H9 (cell line): ENCODE measurements around the gene MTNR1A. TPM values are rescaled to one million over a fixed set of nuclear protein-coding genes. Genes with fewer than 3 reads are reported as not detected.

Experiments
- DNase-seq: peaks from one replicate; pipeline ENCODE4 v3.0.0-alpha.2; 2017
- H2AFZ ChIP-seq: one replicate; pipeline ENCODE4 v1.6.1; 2013; ENCODE audit warnings: mild to moderate bottlenecking, low read length, control low read depth, moderate library complexity
- H2AK5ac ChIP-seq: 2 replicates; pipeline ENCODE4 v1.6.1; 2013; ENCODE audit warnings: low read length, control low read depth, mixed read lengths; ENCODE audit not compliant: insufficient read length
- H2BK120ac ChIP-seq: one replicate; pipeline ENCODE4 v1.6.1; 2013; ENCODE audit warnings: low read depth, mild to moderate bottlenecking, low read length, control low read depth, inconsistent platforms; ENCODE audit not compliant: poor library complexity, severe bottlenecking
- H2BK12ac ChIP-seq: 2 replicates; pipeline ENCODE4 v1.6.1; 2013; ENCODE audit warnings: low read length, control low read depth, mixed read lengths, low read depth; ENCODE audit not compliant: insufficient read length
- H2BK15ac ChIP-seq: 2 replicates; pipeline ENCODE4 v1.6.1; 2013; ENCODE audit warnings: low read depth, low read length, control low read depth
- H2BK20ac ChIP-seq: one replicate; pipeline ENCODE4 v1.6.1; 2013; ENCODE audit warnings: low read depth, mild to moderate bottlenecking, low read length, control low read depth, inconsistent platforms; ENCODE audit not compliant: poor library complexity, severe bottlenecking
- H2BK5ac ChIP-seq: 2 replicates; pipeline ENCODE4 v1.6.1; 2013; ENCODE audit warnings: low read length, control low read depth, mixed read lengths; ENCODE audit not compliant: insufficient read length
- H3K14ac ChIP-seq: 2 replicates; pipeline ENCODE4 v1.6.1; 2013; ENCODE audit warnings: low read length, control low read depth; ENCODE audit not compliant: insufficient read depth
- H3K18ac ChIP-seq: 2 replicates; pipeline ENCODE4 v1.6.1; 2013; ENCODE audit warnings: low read depth, mild to moderate bottlenecking, mixed read lengths, low read length, control low read depth; ENCODE audit not compliant: insufficient read length
- H3K23ac ChIP-seq: 2 replicates; pipeline ENCODE4 v1.6.1; 2013; ENCODE audit warnings: low read length, control low read depth, mixed read lengths, low read depth; ENCODE audit not compliant: insufficient read length
- H3K23me2 ChIP-seq: 2 replicates; pipeline ENCODE4 v1.6.1; 2013; ENCODE audit warnings: low read depth, mild to moderate bottlenecking, mixed read lengths, low read length, control low read depth; ENCODE audit not compliant: insufficient read length, poor library complexity, severe bottlenecking
- H3K27ac ChIP-seq: 2 replicates; pipeline ENCODE4 v1.5.1; 2013; ENCODE audit warnings: low read length, control low read depth, mixed read lengths, low read depth; ENCODE audit not compliant: insufficient read length
- H3K27me3 ChIP-seq: 2 replicates; pipeline ENCODE4 v1.6.1; 2013; ENCODE audit warnings: low read length, control low read depth, inconsistent platforms; ENCODE audit not compliant: insufficient read depth
- H3K4ac ChIP-seq: 2 replicates; pipeline ENCODE4 v1.6.1; 2013; ENCODE audit warnings: low read depth, mild to moderate bottlenecking, control low read depth, inconsistent platforms, low read length, moderate library complexity
- H3K4me1 ChIP-seq: 2 replicates; pipeline ENCODE4 v1.6.1; 2013; ENCODE audit warnings: low read length, control low read depth, inconsistent platforms; ENCODE audit not compliant: insufficient read depth
- H3K4me2 ChIP-seq: 2 replicates; pipeline ENCODE4 v1.6.1; 2013; ENCODE audit warnings: low read length, control low read depth, mixed read lengths; ENCODE audit not compliant: insufficient read length, insufficient read depth
- H3K56ac ChIP-seq: 2 replicates; pipeline ENCODE4 v1.6.1; 2013; ENCODE audit warnings: low read depth, mild to moderate bottlenecking, mixed read lengths, low read length, control low read depth; ENCODE audit not compliant: insufficient read length
- H3K79me1 ChIP-seq: 2 replicates; pipeline ENCODE4 v1.6.1; 2013; ENCODE audit warnings: low read depth, mild to moderate bottlenecking, moderate library complexity, low read length, control low read depth, inconsistent platforms; ENCODE audit not compliant: insufficient read depth, poor library complexity, severe bottlenecking
- H3K79me2 ChIP-seq: 2 replicates; pipeline ENCODE4 v1.6.1; 2013; ENCODE audit warnings: low read length, control low read depth, inconsistent platforms; ENCODE audit not compliant: insufficient read depth
- H3K9ac ChIP-seq: 2 replicates; pipeline ENCODE4 v1.6.1; 2013; ENCODE audit warnings: low read length, control low read depth, mixed read lengths; ENCODE audit not compliant: insufficient read length; ENCODE audit errors: extremely low read depth
- H3K9me3 ChIP-seq: one replicate; pipeline ENCODE4 v1.6.1; 2013; ENCODE audit warnings: low read depth, low read length, inconsistent platforms; ENCODE audit not compliant: control insufficient read depth
- H3T11ph ChIP-seq: one replicate; pipeline ENCODE4 v1.6.1; 2013; ENCODE audit warnings: mild to moderate bottlenecking, low read length, control low read depth, inconsistent platforms
- H4K20me1 ChIP-seq: one replicate; pipeline ENCODE4 v1.6.1; 2013; ENCODE audit not compliant: control insufficient read depth, insufficient read length, insufficient read depth
- H4K5ac ChIP-seq: 2 replicates; pipeline ENCODE4 v1.6.1; 2013; ENCODE audit warnings: low read depth, mild to moderate bottlenecking, mixed read lengths, low read length, control low read depth; ENCODE audit not compliant: insufficient read length
- H4K8ac ChIP-seq: replicated peaks from 2 replicates; pipeline ENCODE4 v1.6.1; 2013; ENCODE audit warnings: low read length, control low read depth, mixed read lengths, low read depth; ENCODE audit not compliant: insufficient read length
- H4K91ac ChIP-seq: 2 replicates; pipeline ENCODE4 v1.6.1; 2013; ENCODE audit warnings: low read depth, mild to moderate bottlenecking, moderate library complexity, mixed read lengths, low read length, control low read depth; ENCODE audit not compliant: insufficient read length
- H3K27ac Mint-ChIP-seq, 3 experiments: 2 replicates in 2 of 3; 3 replicates in 1 of 3; pipeline ENCODE4 v1.8.0; 2020 to 2021; ENCODE audit warnings: mixed read lengths in 3 of 3, mild to moderate bottlenecking in 1 of 3, moderate library complexity in 1 of 3
- H3K27me3 Mint-ChIP-seq: 2 replicates; pipeline ENCODE4 v1.8.0; 2021; ENCODE audit warnings: low read depth, mild to moderate bottlenecking, moderate library complexity, mixed read lengths
- H3K36me3 Mint-ChIP-seq, 3 experiments: 2 replicates in 2 of 3; 3 replicates in 1 of 3; pipeline ENCODE4 v1.8.0; 2020 to 2021; ENCODE audit warnings: low read depth in 3 of 3, mixed read lengths in 3 of 3; ENCODE audit not compliant: insufficient read depth in 1 of 3
- H3K4me1 Mint-ChIP-seq, 2 experiments: 2 replicates each; pipeline ENCODE4 v1.8.0; 2020; ENCODE audit warnings: mixed read lengths in 2 of 2
- H3K4me3 Mint-ChIP-seq, 2 experiments: 2 replicates in 1 of 2; 3 replicates in 1 of 2; pipeline ENCODE4 v1.8.0; 2020 to 2021; ENCODE audit warnings: mild to moderate bottlenecking in 2 of 2, mixed read lengths in 2 of 2, moderate library complexity in 1 of 2
- H3K9me3 Mint-ChIP-seq, 2 experiments: 2 replicates in 1 of 2; 3 replicates in 1 of 2; pipeline ENCODE4 v1.8.0; 2020; ENCODE audit warnings: mild to moderate bottlenecking in 2 of 2, mixed read lengths in 2 of 2, moderate library complexity in 1 of 2
- CTCF ChIP-seq: fragments of 200-600 bp; sonication (generic); conservative IDR thresholded peaks from 3 replicates; pipeline ENCODE4 v1.8.0; 2021; ENCODE audit warnings: antibody characterized with exemption, mild to moderate bottlenecking
- WGBS: extraction: QIAGEN DNeasy Blood & Tissue Kit; methylation state at CpG from one replicate; pipeline ENCODE4 v1.1.7; 2013; ENCODE audit warnings: missing lambda C conversion rate, low lambda C conversion rate, mixed read lengths; ENCODE audit not compliant: insufficient read length; ENCODE audit errors: extremely low coverage; 5-methylcytosine and 5-hydroxymethylcytosine counted together
- total RNA-seq: library from RNA; stranded (reverse); gene quantifications from 2 replicates; pipeline ENCODE4 v1.2.1, GENCODE V29; 2021

Gene MTNR1A
- total RNA-seq, 1 experiment from 2014 or later = 0.57 TPM

- no peak overlapping the region for H3K27ac ChIP-seq
- no peaks in the 10 kb centered on the region for H4K20me1 ChIP-seq
- TF ChIP-seq CTCF = no peak
- no peak overlapping the region for H3K4me2 ChIP-seq
- no peak overlapping the region for H3K9ac ChIP-seq
- H3K36me3 Mint-ChIP-seq = peaks cover 39 to 71% (median 70%) of the 10 kb centered on the region in 3 experiments
- no peak overlapping the region for H4K8ac ChIP-seq
- H2AK5ac ChIP-seq = no peak overlapping the region
- no peaks in the 10 kb centered on the region for H3K79me1 ChIP-seq
- WGBS = no CpG with 5 or more reads among the region's 8 CpGs
- no peaks in the 10 kb centered on the region for H3K23me2 ChIP-seq
- H3K14ac ChIP-seq = no peak overlapping the region
- H2BK120ac ChIP-seq = no peak overlapping the region
- H2BK12ac ChIP-seq = no peak overlapping the region
- H3K23ac ChIP-seq = no peak overlapping the region
- peaks cover 5 to 9% of the 10 kb centered on the region in 2 experiments for H3K4me1 Mint-ChIP-seq
- no peak overlapping the region for H2BK20ac ChIP-seq
- H3K27me3 ChIP-seq = no peaks in the 10 kb centered on the region
- no peaks in the 10 kb centered on the region for H3K9me3 Mint-ChIP-seq
- H2AFZ ChIP-seq = no peak overlapping the region
- H4K5ac ChIP-seq = no peak overlapping the region
- DNase-seq = no peak
- no peaks in the 10 kb centered on the region for H3K4me1 ChIP-seq
- no peak overlapping the region for H3K18ac ChIP-seq
- no peak overlapping the region for H3K4ac ChIP-seq
- H3K27me3 Mint-ChIP-seq = no peaks in the 10 kb centered on the region
- H4K91ac ChIP-seq = no peak overlapping the region
- H3K27ac Mint-ChIP-seq = peak overlapping the region in 2 of 3 experiments; percentile 9 to 11; a peak in 1 of 7 replicates
- no peak overlapping the region for H2BK5ac ChIP-seq
- no peak overlapping the region for H3K56ac ChIP-seq
- H3K79me2 ChIP-seq = no peaks in the 10 kb centered on the region
- H2BK15ac ChIP-seq = no peak overlapping the region
- H3T11ph ChIP-seq = no peak overlapping the region
- no peak overlapping the region for H3K4me3 Mint-ChIP-seq
- no peaks in the 10 kb centered on the region for H3K9me3 ChIP-seq
These were observed 37.1 kb upstream of the MTNR1A start for GRCh38 chr4:186592445-186592844.
